Progenitor cell of endocrine pancreas (in vitro differentiated cells): ENCODE data around the gene LDAH. TPM values are rescaled to one million over a fixed set of nuclear protein-coding genes. Genes with fewer than 3 reads are reported as not detected.

Experiments used
- DNase-seq: peaks from one replicate; pipeline ENCODE4 v3.0.0; 2021; ENCODE audit warnings: low spot score; ENCODE audit not compliant: unreplicated experiment
- H3K27ac Mint-ChIP-seq: 2 replicates; pipeline ENCODE4 v1.8.0; 2021; ENCODE audit warnings: mild to moderate bottlenecking, moderate library complexity, mixed read lengths
- H3K27me3 Mint-ChIP-seq: 2 replicates; pipeline ENCODE4 v1.8.0; 2021; ENCODE audit warnings: mixed read lengths
- H3K36me3 Mint-ChIP-seq: 2 replicates; pipeline ENCODE4 v1.8.0; 2022; ENCODE audit warnings: mixed read lengths; ENCODE audit not compliant: insufficient read depth
- H3K4me1 Mint-ChIP-seq: 2 replicates; pipeline ENCODE4 v1.8.0; 2021; ENCODE audit warnings: low read depth, mixed read lengths
- H3K4me3 Mint-ChIP-seq: 2 replicates; pipeline ENCODE4 v1.8.0; 2021; ENCODE audit warnings: low read depth, mild to moderate bottlenecking, moderate library complexity, mixed read lengths
- H3K9me3 Mint-ChIP-seq: 2 replicates; pipeline ENCODE4 v1.8.0; 2021; ENCODE audit warnings: low read depth, mixed read lengths
- total RNA-seq: library from RNA; stranded (reverse); gene quantifications from 2 replicates; pipeline ENCODE4 v1.2.1, GENCODE V29; 2021
- TF ChIP-seq, protein P1 (sequence below): fragments of 200-600 bp; sonication (generic); IDR thresholded peaks from one replicate; pipeline ENCODE4 v1.5.0; 2021; ENCODE audit warnings: antibody characterized with exemption, mild to moderate bottlenecking; ENCODE audit not compliant: unreplicated experiment

LDAH gene
- total RNA-seq, 1 donor from 2014 or later = 25.1 TPM

DNA sequence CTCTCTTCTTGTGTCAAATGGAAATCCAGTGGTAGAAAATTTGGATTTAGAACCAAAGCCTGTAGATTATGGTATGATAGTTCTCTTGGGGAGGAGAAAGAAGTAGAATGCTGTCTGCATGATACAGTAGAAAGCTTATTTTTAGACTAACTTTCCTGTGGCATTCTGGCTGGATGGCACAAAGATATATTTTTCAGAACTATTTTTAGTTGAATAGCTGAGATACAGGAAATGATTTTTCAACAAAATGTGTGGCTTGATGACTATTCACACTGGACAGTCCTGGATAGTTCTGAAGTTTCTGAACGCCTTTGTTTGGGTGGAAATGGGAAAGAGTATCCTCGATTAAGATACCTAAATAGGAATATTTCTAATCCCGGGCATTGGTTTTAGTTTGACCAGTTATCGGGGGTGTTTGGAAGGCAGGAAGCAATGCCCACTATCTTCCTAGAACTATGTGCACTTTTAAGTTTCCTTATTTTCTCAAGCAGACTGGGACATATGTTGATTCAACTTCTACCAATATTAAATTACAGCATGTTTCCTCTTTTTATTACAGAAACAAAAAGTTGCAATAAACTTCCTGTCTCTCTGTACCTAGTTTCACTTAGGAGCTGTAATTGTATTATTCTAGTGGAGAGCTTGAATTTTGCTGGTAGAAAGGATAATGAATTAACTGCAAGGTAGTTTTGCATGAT, 123.8 kb downstream of the LDAH start:
- no peak overlapping the region for H3K4me3 Mint-ChIP-seq
- H3K36me3 Mint-ChIP-seq = no peaks in the 10 kb centered on the region
- H3K27me3 Mint-ChIP-seq = no peaks in the 10 kb centered on the region
- no peaks in the 10 kb centered on the region for H3K9me3 Mint-ChIP-seq
- no peaks in the 10 kb centered on the region for H3K4me1 Mint-ChIP-seq
- no peak for DNase-seq
- no peak overlapping the region for H3K27ac Mint-ChIP-seq
- TF ChIP-seq, protein P1, sequence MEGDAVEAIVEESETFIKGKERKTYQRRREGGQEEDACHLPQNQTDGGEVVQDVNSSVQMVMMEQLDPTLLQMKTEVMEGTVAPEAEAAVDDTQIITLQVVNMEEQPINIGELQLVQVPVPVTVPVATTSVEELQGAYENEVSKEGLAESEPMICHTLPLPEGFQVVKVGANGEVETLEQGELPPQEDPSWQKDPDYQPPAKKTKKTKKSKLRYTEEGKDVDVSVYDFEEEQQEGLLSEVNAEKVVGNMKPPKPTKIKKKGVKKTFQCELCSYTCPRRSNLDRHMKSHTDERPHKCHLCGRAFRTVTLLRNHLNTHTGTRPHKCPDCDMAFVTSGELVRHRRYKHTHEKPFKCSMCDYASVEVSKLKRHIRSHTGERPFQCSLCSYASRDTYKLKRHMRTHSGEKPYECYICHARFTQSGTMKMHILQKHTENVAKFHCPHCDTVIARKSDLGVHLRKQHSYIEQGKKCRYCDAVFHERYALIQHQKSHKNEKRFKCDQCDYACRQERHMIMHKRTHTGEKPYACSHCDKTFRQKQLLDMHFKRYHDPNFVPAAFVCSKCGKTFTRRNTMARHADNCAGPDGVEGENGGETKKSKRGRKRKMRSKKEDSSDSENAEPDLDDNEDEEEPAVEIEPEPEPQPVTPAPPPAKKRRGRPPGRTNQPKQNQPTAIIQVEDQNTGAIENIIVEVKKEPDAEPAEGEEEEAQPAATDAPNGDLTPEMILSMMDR = no peak

DNA sequence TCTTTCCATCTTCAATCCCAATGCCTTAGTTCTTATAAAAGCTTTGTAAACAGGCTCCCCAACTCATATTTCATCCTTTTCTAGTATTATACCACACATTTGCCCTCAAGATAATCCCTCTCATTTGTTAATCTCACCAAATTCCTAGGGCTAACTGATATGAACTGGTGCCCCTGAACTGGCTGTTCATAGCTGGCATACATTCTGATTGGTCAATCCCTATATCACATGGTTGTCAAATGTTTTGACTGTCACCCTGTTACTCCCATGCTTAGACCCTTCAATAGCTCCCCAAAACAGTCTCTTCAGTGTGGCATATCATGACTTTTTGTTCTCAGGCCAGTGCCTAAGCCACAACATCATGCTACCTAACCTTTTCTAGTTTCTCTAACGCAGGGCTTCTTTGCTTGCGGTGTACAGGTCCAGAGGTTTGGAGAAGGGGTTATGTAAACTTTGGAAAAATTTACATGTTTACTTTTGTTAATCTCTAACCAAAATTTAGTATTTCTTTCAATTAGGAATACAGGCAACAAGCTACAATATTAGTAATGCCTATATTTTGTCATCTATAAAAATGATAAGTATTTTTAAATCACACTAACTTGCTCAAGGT, 125.5 kb downstream of the LDAH start:
- H3K36me3 Mint-ChIP-seq = no peaks in the 10 kb centered on the region
- H3K4me1 Mint-ChIP-seq = no peaks in the 10 kb centered on the region
- no peaks in the 10 kb centered on the region for H3K27me3 Mint-ChIP-seq
- TF ChIP-seq, protein P1 = no peak
- no peak overlapping the region for H3K27ac Mint-ChIP-seq
- DNase-seq = no peak
- H3K4me3 Mint-ChIP-seq = no peak overlapping the region
- no peaks in the 10 kb centered on the region for H3K9me3 Mint-ChIP-seq

DNA sequence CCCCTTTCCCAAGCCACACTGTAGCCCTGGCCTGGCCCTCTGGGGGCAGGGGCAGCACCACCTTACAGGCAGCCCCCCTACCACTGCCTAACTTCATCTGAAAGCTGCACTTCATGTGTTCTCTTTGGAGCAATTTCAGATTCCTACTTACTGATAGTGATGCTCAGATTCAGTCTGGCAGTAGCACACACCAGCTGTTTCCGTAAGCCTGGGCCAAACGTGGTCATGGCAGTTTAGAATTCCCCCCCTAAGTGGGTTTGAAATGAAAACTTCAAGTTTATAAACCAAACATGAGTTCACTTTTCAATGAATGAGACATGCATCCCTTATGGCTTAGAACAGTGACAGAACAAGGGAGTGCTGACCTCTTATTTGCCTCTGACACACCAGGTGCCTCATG, 126.5 kb downstream of the LDAH start:
- H3K36me3 Mint-ChIP-seq = no peaks in the 10 kb centered on the region
- no peaks in the 10 kb centered on the region for H3K9me3 Mint-ChIP-seq
- no peaks in the 10 kb centered on the region for H3K27me3 Mint-ChIP-seq
- DNase-seq = no peak
- TF ChIP-seq, protein P1 = no peak
- H3K4me3 Mint-ChIP-seq = no peak overlapping the region
- no peak overlapping the region for H3K27ac Mint-ChIP-seq
- no peaks in the 10 kb centered on the region for H3K4me1 Mint-ChIP-seq

DNA sequence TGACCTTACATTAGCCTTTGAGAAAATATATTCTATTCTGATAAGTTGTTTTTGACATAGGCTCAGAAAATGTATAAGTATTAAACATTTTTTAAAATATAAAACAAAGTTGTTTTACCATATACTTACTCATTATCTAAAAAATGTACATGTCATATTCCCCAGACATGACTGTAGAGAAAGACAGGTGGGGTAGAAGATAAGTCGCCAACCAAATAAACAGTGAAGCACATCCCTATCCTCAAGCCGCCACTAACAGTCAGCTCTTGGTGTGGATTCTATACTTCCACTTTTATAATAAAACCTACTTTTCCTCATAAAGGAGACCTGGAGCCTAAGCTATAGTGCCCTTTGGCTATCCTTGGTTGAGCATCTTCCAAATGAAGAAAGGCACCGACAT, 129.6 kb downstream of the LDAH start:
- Mint-ChIP-seq H3K36me3 (peaks cover 7% of the 10 kb centered on the region), H3K4me3 (no peak overlapping the region), H3K27ac (no peak overlapping the region), H3K4me1 (peaks cover 5% of the 10 kb centered on the region), H3K9me3 (no peaks in the 10 kb centered on the region), H3K27me3 (no peaks in the 10 kb centered on the region)
- no peak for DNase-seq
- TF ChIP-seq, protein P1 = no peak

DNA sequence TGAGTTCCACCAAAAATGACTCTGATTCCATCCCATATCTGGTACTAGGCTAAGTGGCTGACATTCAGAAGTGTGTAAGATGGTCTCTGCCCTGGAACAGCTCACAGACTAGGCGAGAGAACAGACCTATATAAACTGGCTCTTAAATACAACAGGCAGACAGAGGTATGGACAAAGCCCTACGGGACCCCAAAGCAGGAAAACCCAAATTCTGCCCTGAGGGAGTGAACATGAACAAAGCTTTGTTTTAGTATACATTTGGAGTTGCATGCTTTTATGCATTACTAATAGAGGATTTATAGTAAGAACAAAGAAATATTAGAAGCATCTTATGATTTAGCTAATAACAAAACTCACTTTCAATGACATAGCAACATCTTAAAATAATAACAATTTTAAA, 130.8 kb downstream of the LDAH start:
- DNase-seq = no peak
- H3K36me3 Mint-ChIP-seq = peaks cover 12% of the 10 kb centered on the region
- no peak overlapping the region for H3K4me3 Mint-ChIP-seq
- H3K4me1 Mint-ChIP-seq = peaks cover 5% of the 10 kb centered on the region
- H3K9me3 Mint-ChIP-seq = no peaks in the 10 kb centered on the region
- H3K27ac Mint-ChIP-seq = no peak overlapping the region
- TF ChIP-seq, protein P1 = no peak
- no peaks in the 10 kb centered on the region for H3K27me3 Mint-ChIP-seq
